A549 (cell line): ENCODE measurements around the gene SH2D1A.

Experiments
- MYC ChIP-seq: IDR thresholded peaks from 2 replicates; pipeline ENCODE4 v1.6.1; 2012; ENCODE audit warnings: mild to moderate bottlenecking, inconsistent platforms, low read length, improper control_type of control experiment, borderline replicate concordance
- POLR2A ChIP-seq: IDR thresholded peaks from 2 replicates; pipeline ENCODE4 v1.6.1; 2012; ENCODE audit warnings: mild to moderate bottlenecking, low read length
- POLR2AphosphoS2 ChIP-seq: conservative IDR thresholded peaks from 2 replicates; pipeline ENCODE4 v1.6.1; 2012; ENCODE audit warnings: low read length, improper control_type of control experiment, inconsistent platforms
- RNF2 ChIP-seq: fragments of 200-600 bp; sonication (generic); IDR thresholded peaks from 2 replicates; pipeline ENCODE4 v1.6.1; 2016; ENCODE audit warnings: low read depth, mild to moderate bottlenecking, antibody characterized with exemption, moderate library complexity, borderline replicate concordance
- SMC3 ChIP-seq: fragments of >200 bp; sonication (Bioruptor Twin); formaldehyde crosslinking; IDR thresholded peaks from 3 replicates; pipeline ENCODE4 v1.6.1; 2018; ENCODE audit warnings: inconsistent platforms
- ZSCAN20 ChIP-seq: fragments of 250-450 bp; sonication (Bioruptor Pico); IDR thresholded peaks from 2 replicates; pipeline ENCODE4 v1.8.0; 2022; ENCODE audit warnings: mild to moderate bottlenecking, moderate library complexity
- TF ChIP-seq, protein P1 (sequence below): fragments of 200-600 bp; sonication (generic); IDR thresholded peaks from 2 replicates; pipeline ENCODE4 v1.6.1; 2016; ENCODE audit warnings: antibody characterized with exemption, mild to moderate bottlenecking, moderate library complexity
- TF ChIP-seq, protein P2 (sequence below): fragments of >200 bp; sonication (Bioruptor Twin); formaldehyde crosslinking; IDR thresholded peaks from 3 replicates; pipeline ENCODE4 v1.5.1; 2016

DNA sequence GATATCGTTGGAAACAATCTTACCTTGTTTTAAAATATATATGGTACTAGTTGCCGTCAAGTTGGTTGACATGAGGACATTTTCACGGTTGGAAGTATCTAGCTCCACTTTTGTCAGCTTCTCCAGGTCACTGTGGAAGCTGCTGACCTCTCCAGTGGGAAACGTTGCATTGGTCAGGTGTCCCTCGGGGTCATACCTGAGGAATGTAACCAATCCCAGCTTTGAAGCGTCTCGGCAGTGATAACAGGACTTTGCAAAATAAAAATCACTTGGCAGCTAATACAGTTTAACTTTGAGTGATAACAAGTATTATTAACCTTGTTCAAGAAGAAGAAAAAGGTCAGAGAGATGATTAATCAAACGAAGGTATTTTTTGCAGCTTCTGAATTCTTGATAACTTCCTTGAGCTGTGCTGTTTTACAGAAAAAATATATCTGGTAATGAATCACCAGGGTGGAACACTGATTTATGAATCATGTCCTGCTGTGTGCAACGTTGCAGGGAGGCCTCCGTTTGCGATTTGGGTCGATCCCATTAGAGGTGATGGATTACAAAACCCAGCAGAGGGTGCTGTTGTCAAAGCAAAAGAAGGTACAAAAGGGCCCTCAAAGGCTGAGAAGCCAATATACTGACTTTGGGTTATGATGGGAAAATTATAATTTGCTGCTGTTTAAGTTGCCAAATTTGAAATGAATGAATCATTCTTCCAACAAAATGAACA, 60.1 kb downstream of the SH2D1A start:
- TF ChIP-seq, protein P1, sequence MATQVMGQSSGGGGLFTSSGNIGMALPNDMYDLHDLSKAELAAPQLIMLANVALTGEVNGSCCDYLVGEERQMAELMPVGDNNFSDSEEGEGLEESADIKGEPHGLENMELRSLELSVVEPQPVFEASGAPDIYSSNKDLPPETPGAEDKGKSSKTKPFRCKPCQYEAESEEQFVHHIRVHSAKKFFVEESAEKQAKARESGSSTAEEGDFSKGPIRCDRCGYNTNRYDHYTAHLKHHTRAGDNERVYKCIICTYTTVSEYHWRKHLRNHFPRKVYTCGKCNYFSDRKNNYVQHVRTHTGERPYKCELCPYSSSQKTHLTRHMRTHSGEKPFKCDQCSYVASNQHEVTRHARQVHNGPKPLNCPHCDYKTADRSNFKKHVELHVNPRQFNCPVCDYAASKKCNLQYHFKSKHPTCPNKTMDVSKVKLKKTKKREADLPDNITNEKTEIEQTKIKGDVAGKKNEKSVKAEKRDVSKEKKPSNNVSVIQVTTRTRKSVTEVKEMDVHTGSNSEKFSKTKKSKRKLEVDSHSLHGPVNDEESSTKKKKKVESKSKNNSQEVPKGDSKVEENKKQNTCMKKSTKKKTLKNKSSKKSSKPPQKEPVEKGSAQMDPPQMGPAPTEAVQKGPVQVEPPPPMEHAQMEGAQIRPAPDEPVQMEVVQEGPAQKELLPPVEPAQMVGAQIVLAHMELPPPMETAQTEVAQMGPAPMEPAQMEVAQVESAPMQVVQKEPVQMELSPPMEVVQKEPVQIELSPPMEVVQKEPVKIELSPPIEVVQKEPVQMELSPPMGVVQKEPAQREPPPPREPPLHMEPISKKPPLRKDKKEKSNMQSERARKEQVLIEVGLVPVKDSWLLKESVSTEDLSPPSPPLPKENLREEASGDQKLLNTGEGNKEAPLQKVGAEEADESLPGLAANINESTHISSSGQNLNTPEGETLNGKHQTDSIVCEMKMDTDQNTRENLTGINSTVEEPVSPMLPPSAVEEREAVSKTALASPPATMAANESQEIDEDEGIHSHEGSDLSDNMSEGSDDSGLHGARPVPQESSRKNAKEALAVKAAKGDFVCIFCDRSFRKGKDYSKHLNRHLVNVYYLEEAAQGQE, result no peak
- TF ChIP-seq, protein P2, sequence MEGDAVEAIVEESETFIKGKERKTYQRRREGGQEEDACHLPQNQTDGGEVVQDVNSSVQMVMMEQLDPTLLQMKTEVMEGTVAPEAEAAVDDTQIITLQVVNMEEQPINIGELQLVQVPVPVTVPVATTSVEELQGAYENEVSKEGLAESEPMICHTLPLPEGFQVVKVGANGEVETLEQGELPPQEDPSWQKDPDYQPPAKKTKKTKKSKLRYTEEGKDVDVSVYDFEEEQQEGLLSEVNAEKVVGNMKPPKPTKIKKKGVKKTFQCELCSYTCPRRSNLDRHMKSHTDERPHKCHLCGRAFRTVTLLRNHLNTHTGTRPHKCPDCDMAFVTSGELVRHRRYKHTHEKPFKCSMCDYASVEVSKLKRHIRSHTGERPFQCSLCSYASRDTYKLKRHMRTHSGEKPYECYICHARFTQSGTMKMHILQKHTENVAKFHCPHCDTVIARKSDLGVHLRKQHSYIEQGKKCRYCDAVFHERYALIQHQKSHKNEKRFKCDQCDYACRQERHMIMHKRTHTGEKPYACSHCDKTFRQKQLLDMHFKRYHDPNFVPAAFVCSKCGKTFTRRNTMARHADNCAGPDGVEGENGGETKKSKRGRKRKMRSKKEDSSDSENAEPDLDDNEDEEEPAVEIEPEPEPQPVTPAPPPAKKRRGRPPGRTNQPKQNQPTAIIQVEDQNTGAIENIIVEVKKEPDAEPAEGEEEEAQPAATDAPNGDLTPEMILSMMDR, result peak; percentile 60
- no peak for TF ChIP-seq POLR2AphosphoS2
- TF ChIP-seq POLR2A, result no peak
- no peak for TF ChIP-seq ZSCAN20
- TF ChIP-seq RNF2, result no peak
- TF ChIP-seq MYC, result no peak
- peak; percentile 54; the same call in 2 of the 3 replicates for TF ChIP-seq SMC3
